Measurements from ENCODE around the gene PDGFB. TPM values are rescaled to one million over a fixed set of nuclear protein-coding genes. Genes with fewer than 3 reads are reported as not detected.

Gene PDGFB
- total RNA-seq, 1 donor from 2014 or later: 53.4 TPM

GRCh38 chr22:39251762-39252460 lies 7.1 kb upstream of the PDGFB start:
- H3K4me1 Mint-ChIP-seq (ENCODE audit: unreplicated experiment): peaks cover 52% of the 10 kb centered on the region
- no peak overlapping the region for H3K4me3 Mint-ChIP-seq (ENCODE audit: unreplicated experiment)
- no peaks in the 10 kb centered on the region for H3K9me3 Mint-ChIP-seq (ENCODE audit: unreplicated experiment)
- DNase-seq (ENCODE audit: low spot score): no peak
- TF ChIP-seq, protein P1, sequence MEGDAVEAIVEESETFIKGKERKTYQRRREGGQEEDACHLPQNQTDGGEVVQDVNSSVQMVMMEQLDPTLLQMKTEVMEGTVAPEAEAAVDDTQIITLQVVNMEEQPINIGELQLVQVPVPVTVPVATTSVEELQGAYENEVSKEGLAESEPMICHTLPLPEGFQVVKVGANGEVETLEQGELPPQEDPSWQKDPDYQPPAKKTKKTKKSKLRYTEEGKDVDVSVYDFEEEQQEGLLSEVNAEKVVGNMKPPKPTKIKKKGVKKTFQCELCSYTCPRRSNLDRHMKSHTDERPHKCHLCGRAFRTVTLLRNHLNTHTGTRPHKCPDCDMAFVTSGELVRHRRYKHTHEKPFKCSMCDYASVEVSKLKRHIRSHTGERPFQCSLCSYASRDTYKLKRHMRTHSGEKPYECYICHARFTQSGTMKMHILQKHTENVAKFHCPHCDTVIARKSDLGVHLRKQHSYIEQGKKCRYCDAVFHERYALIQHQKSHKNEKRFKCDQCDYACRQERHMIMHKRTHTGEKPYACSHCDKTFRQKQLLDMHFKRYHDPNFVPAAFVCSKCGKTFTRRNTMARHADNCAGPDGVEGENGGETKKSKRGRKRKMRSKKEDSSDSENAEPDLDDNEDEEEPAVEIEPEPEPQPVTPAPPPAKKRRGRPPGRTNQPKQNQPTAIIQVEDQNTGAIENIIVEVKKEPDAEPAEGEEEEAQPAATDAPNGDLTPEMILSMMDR (IDR thresholded peaks at IDR 0.05; ENCODE audit: unreplicated experiment): no peak
- peak overlapping the region; percentile 24 for H3K27ac Mint-ChIP-seq (ENCODE audit: unreplicated experiment)
- H3K27me3 Mint-ChIP-seq (ENCODE audit: unreplicated experiment): no peaks in the 10 kb centered on the region
- no peaks in the 10 kb centered on the region for H3K36me3 Mint-ChIP-seq (ENCODE audit: low read depth, unreplicated experiment)

DNA sequence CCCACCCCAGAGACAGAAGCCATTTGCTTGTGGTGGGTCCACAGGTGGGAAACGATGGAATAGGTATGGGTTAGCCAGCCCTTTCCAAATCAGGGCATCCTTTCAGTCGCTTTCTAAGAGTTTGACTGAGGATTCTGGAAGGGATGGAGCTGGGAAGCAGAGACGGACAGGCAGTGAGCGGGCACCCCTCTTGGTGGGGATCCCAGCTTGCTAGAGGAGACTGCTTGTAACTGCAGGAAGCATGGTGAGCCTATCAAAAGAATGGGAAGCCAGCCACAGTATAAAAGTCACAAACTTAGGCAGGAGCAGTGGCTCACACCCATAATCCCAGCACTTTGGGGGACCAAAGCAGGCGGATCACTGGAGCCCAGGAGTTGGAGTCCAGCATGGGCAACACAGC lies 6.1 kb upstream of the PDGFB start:
- H3K4me3 Mint-ChIP-seq (ENCODE audit: unreplicated experiment): no peak overlapping the region
- no peak overlapping the region for H3K27ac Mint-ChIP-seq (ENCODE audit: unreplicated experiment)
- H3K36me3 Mint-ChIP-seq (ENCODE audit: low read depth, unreplicated experiment): no peaks in the 10 kb centered on the region
- no peaks in the 10 kb centered on the region for H3K9me3 Mint-ChIP-seq (ENCODE audit: unreplicated experiment)
- peaks cover 3% of the 10 kb centered on the region for H3K27me3 Mint-ChIP-seq (ENCODE audit: unreplicated experiment)
- H3K4me1 Mint-ChIP-seq (ENCODE audit: unreplicated experiment): peaks cover 52% of the 10 kb centered on the region
- TF ChIP-seq, protein P1 (IDR thresholded peaks at IDR 0.05; ENCODE audit: unreplicated experiment): no peak
- no peak for DNase-seq (ENCODE audit: low spot score)

DNA sequence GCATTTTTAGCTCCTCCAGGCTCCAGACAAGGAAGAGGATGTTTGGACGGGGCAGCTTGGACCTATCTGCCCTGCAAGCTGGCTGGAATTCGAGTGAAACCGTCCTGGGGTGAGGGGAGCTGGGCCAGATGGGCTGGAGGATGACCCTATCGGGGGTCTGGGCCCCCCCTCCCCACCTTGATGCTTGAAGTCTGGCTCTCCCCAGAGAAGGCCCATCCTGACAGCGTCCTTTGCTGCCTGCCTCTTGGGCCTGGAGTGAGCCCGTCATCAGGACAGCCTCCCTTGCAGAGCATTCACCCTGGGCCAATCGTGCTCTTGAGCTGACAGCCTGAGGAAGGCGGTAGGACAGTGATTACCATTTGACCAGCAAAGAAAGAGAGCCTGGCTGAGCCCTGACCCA lies 5.3 kb upstream of the PDGFB start:
- DNase-seq (ENCODE audit: low spot score): no peak
- Mint-ChIP-seq H3K4me1 (ENCODE audit: unreplicated experiment) (peaks cover 48% of the 10 kb centered on the region), H3K27ac (ENCODE audit: unreplicated experiment) (no peak overlapping the region), H3K36me3 (ENCODE audit: low read depth, unreplicated experiment) (no peaks in the 10 kb centered on the region), H3K4me3 (ENCODE audit: unreplicated experiment) (no peak overlapping the region), H3K27me3 (ENCODE audit: unreplicated experiment) (peaks cover 8% of the 10 kb centered on the region), H3K9me3 (ENCODE audit: unreplicated experiment) (no peaks in the 10 kb centered on the region)
- TF ChIP-seq, protein P1 (IDR thresholded peaks at IDR 0.05; ENCODE audit: unreplicated experiment): no peak

- H3K27me3 Mint-ChIP-seq (ENCODE audit: unreplicated experiment): peaks cover 8% of the 10 kb centered on the region
- TF ChIP-seq, protein P1 (IDR thresholded peaks at IDR 0.05; ENCODE audit: unreplicated experiment): no peak
- no peaks in the 10 kb centered on the region for H3K9me3 Mint-ChIP-seq (ENCODE audit: unreplicated experiment)
- no peaks in the 10 kb centered on the region for H3K36me3 Mint-ChIP-seq (ENCODE audit: low read depth, unreplicated experiment)
- H3K27ac Mint-ChIP-seq (ENCODE audit: unreplicated experiment): no peak overlapping the region
- H3K4me1 Mint-ChIP-seq (ENCODE audit: unreplicated experiment): peaks cover 42% of the 10 kb centered on the region
- DNase-seq (ENCODE audit: low spot score): no peak
- H3K4me3 Mint-ChIP-seq (ENCODE audit: unreplicated experiment): no peak overlapping the region
These were observed 4.4 kb upstream of the PDGFB start for GRCh38 chr22:39249086-39249704.

GRCh38 chr22:39248254-39248653 lies 3.5 kb upstream of the PDGFB start:
- Mint-ChIP-seq H3K9me3 (ENCODE audit: unreplicated experiment) (no peaks in the 10 kb centered on the region), H3K27me3 (ENCODE audit: unreplicated experiment) (peaks cover 8% of the 10 kb centered on the region)

More at GRCh38 chr22:39248254-39248653, 3.5 kb upstream of the PDGFB start:
- Mint-ChIP-seq H3K36me3 (ENCODE audit: low read depth, unreplicated experiment) (no peaks in the 10 kb centered on the region), H3K4me1 (ENCODE audit: unreplicated experiment) (peaks cover 42% of the 10 kb centered on the region), H3K27ac (ENCODE audit: unreplicated experiment) (no peak overlapping the region), H3K4me3 (ENCODE audit: unreplicated experiment) (no peak overlapping the region)
- TF ChIP-seq, protein P1 (IDR thresholded peaks at IDR 0.05; ENCODE audit: unreplicated experiment): no peak
- DNase-seq (ENCODE audit: low spot score): no peak
